HFF-Myc (cell line): ENCODE measurements around the gene JPH4.

Experiments
- DNase-seq: peaks from one replicate; pipeline ENCODE4 v3.0.0-alpha.2; 2011; ENCODE audit warnings: low read depth; ENCODE audit errors: extremely low read depth
- H3K4me3 ChIP-seq: replicated peaks from 2 replicates; pipeline ENCODE4 v1.5.1; 2011; ENCODE audit warnings: low read depth, mild to moderate bottlenecking, control low read depth, low read length
- TF ChIP-seq, protein P1 (sequence below): IDR thresholded peaks from 2 replicates; pipeline ENCODE4 v1.5.1; 2012; ENCODE audit warnings: mild to moderate bottlenecking, low read depth, low read length, control low read depth; ENCODE audit errors: missing control alignments

Gene JPH4

GRCh38 chr14:23546450-23547035 lies 32.0 kb downstream of the JPH4 start:
- TF ChIP-seq, protein P1, sequence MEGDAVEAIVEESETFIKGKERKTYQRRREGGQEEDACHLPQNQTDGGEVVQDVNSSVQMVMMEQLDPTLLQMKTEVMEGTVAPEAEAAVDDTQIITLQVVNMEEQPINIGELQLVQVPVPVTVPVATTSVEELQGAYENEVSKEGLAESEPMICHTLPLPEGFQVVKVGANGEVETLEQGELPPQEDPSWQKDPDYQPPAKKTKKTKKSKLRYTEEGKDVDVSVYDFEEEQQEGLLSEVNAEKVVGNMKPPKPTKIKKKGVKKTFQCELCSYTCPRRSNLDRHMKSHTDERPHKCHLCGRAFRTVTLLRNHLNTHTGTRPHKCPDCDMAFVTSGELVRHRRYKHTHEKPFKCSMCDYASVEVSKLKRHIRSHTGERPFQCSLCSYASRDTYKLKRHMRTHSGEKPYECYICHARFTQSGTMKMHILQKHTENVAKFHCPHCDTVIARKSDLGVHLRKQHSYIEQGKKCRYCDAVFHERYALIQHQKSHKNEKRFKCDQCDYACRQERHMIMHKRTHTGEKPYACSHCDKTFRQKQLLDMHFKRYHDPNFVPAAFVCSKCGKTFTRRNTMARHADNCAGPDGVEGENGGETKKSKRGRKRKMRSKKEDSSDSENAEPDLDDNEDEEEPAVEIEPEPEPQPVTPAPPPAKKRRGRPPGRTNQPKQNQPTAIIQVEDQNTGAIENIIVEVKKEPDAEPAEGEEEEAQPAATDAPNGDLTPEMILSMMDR: no peak
- no peak for DNase-seq
- H3K4me3 ChIP-seq: no peak overlapping the region

DNA sequence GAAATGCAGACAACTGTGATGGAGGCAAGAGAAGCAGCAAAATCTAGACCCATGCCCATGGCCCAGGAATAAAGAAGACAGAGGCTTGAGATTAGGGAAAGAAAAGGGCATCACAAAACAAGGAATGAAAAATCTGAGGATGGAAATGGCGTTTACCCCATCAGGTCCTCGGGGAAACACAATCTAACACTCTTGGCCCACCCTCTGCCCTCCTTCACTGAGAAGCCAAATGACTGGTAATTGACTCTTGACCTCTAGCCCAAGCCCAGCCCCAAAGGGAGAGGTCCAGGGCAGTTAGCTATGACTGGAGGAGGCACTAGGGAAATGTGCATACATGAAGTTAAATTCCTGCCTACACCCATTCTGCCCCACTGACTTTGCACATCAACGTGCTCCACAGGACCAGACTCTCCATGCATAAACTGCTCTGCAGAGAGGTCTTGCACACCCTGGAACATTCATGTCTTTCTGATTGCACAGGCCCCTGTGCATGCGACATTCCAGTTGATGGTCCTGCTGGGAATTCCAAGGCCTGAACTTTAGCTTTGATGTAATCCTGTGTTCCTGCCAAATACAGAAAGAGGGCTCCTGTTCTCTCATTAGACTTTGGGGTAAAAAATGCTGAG lies 32.7 kb downstream of the JPH4 start:
- no peak overlapping the region for H3K4me3 ChIP-seq
- TF ChIP-seq, protein P1: no peak
- no peak for DNase-seq

DNA sequence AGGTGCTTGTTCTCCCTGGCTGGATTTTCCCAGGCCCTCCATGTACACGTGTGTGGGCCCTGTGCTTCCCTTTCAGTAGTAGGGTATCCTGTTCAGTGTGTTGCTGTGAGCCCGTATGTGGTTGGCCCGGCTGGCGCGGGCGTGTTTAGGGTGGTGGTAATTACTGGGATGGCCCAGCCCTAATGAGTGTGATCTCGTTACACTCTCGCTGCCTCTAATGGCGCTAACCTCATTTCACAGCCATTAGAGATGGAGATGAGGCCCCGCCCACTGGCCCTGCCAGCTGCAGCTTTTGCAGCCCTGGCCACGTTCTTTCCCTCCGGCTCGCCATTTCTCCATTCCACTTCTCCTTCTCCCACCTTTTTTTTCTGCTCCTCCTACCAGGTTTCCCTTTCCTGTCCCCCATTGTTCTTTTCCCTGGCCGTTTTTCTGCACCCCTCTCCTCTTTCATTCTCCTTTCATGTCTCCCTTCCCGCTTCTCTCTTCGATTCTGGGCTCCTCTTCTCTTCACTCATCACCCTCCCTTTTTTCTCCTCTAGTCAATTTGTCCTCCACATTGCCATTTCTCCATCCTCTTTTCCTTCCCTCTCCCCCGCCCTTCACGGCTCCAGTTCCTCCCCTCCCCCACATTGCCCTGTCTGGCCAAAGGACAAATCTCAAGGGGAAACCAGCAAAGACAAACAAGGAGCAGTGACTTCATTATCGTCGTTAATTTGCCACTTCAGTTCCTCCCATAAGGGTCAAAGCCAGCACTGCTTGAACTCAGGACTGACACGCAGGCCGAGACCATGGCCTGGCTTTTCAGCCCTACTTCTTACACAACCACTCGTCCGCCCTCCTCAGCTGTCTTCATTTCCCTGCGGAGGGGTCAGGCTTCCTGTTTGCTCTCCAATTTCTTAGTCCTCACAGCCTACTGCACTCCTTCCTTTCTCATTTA lies 33.8 kb downstream of the JPH4 start:
- TF ChIP-seq, protein P1: no peak
- no peak for DNase-seq
- no peak overlapping the region for H3K4me3 ChIP-seq

- TF ChIP-seq, protein P1: no peak
- H3K4me3 ChIP-seq: no peak overlapping the region
- no peak for DNase-seq
Measured at GRCh38 chr14:23543403-23543802, 35.2 kb downstream of the JPH4 start.

DNA sequence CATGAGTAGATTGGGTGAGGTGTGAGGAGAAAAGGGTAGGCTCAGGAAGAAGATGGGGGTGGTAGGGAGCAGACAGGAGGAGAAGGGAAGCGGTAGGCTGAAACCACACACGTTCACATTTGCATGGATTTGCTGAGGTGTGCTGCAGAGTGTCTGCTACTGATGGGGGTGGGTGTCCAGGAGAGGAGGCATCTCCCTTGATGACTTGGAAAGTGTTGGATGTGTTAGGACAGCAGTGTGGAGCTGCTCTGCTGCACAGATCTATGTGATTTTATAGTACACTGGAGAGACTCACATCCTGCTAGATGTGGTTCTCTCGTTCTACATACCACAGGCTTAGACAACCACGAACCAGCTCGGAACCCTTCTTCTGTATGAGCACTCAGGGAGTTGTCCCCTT lies 36.3 kb downstream of the JPH4 start:
- TF ChIP-seq, protein P1: no peak
- DNase-seq: no peak
- H3K4me3 ChIP-seq: no peak overlapping the region

- DNase-seq: no peak
- TF ChIP-seq, protein P1: no peak
- H3K4me3 ChIP-seq: no peak overlapping the region
Measured at GRCh38 chr14:23540141-23540469, 38.5 kb downstream of the JPH4 start.
